HepG2 (cell line): ENCODE measurements around the gene CCDC97. TPM values are rescaled to one million over a fixed set of nuclear protein-coding genes. Genes with fewer than 3 reads are reported as not detected.

Experiments used
- ATAC-seq: fragments of 200-7000 bp; cut with Tn5 transposase; 3 replicates; pipeline ENCODE4 v1.9.1; 2020; ENCODE audit warnings: mild to moderate bottlenecking, moderate library complexity
- BruUV-seq: library from RNA; stranded (reverse); fragments of 400-500 nt; replicated peaks from 2 replicates; lab custom pipeline; 2021; lab: Mats Ljungman, UMichigan
- CTCF ChIA-PET: fragments of 300-600 bp; formaldehyde crosslinking; extraction: SDS; loops from one replicate; lab custom pipeline; 2021; ENCODE audit warnings: low total read pairs, inconsistent platforms, low intra/inter-chr PET ratio; lab: Yijun Ruan, JAX
- POLR2A ChIA-PET: fragments of 350-600 bp; sonication (Branson Sonifier 250); formaldehyde crosslinking; loops from one replicate; lab custom pipeline; 2020; ENCODE audit warnings: antibody characterized with exemption, inconsistent platforms; lab: Yijun Ruan, JAX
- DNase-seq: peaks from one replicate; pipeline ENCODE4 v3.0.0-alpha.2; 2015; ENCODE audit warnings: low spot score
- FAIRE-seq: peaks from 3 replicates; lab custom pipeline; 2011; peaks lifted over from hg19 to GRCh38; lab: Jason Lieb, UNC
- H2AFZ ChIP-seq: one replicate; pipeline ENCODE4 v1.6.1; 2011; ENCODE audit warnings: low read length, inconsistent platforms
- H3K27ac ChIP-seq: fragments of 300-600 bp; 3 replicates; pipeline ENCODE4 v1.8.0; 2011; ENCODE audit warnings: mixed run types, mild to moderate bottlenecking, mixed read lengths, low read length, inconsistent platforms; ENCODE audit not compliant: insufficient read depth; ENCODE audit errors: extremely low read length
- H3K27me3 ChIP-seq, 2 experiments: fragments of 200-600 bp in 1 of 2; 2 replicates in 1 of 2; 3 replicates in 1 of 2; pipeline versions ENCODE4 v1.6.0 to v1.8.0; 2011; ENCODE audit warnings: low read length in 2 of 2, mild to moderate bottlenecking in 2 of 2, moderate library complexity in 2 of 2, inconsistent platforms in 1 of 2; ENCODE audit not compliant: insufficient read depth in 2 of 2, control insufficient read depth in 1 of 2
- H3K36me3 ChIP-seq, 2 experiments: fragments of 200-600 bp in 1 of 2; replicated peaks in 1 of 2; 2 replicates in 1 of 2; 3 replicates in 1 of 2; pipeline versions ENCODE4 v1.5.1 to v1.8.0; 2011; ENCODE audit warnings: low read length in 2 of 2, inconsistent platforms in 1 of 2; ENCODE audit not compliant: insufficient read depth in 2 of 2, control insufficient read depth in 1 of 2
- H3K4me1 ChIP-seq: 2 replicates; pipeline ENCODE4 v1.5.1; 2012; ENCODE audit warnings: low read length, inconsistent platforms; ENCODE audit not compliant: insufficient read depth
- H3K4me2 ChIP-seq: 2 replicates; pipeline ENCODE4 v1.6.0; 2011; ENCODE audit warnings: low read depth, low read length, inconsistent platforms
- H3K4me3 ChIP-seq, 3 experiments: fragments of 200-600 bp in 1 of 3; sonication (generic), shearing (Covaris generic) in 1 of 3; replicated peaks in 1 of 3; 2 replicates each; pipeline ENCODE4 v1.5.1; 2011 to 2016; ENCODE audit warnings: low read length in 3 of 3, inconsistent platforms in 2 of 3, low read depth in 2 of 3, mild to moderate bottlenecking in 2 of 3, control low read depth in 1 of 3, mixed read lengths in 1 of 3; ENCODE audit not compliant: insufficient read depth in 1 of 3
- H3K79me2 ChIP-seq: one replicate; pipeline ENCODE4 v1.6.1; 2011; ENCODE audit warnings: low read length, inconsistent platforms; ENCODE audit not compliant: insufficient read depth
- H3K9ac ChIP-seq: 2 replicates; pipeline ENCODE4 v1.6.0; 2011; ENCODE audit warnings: mild to moderate bottlenecking, low read depth, low read length, inconsistent platforms; ENCODE audit not compliant: insufficient read depth
- H3K9me3 ChIP-seq: 2 replicates; pipeline ENCODE4 v1.5.1; 2012; ENCODE audit warnings: mild to moderate bottlenecking, low read length
- H4K20me1 ChIP-seq: 2 replicates; pipeline ENCODE4 v1.6.0; 2011; ENCODE audit warnings: inconsistent platforms, mild to moderate bottlenecking, low read length, moderate library complexity; ENCODE audit not compliant: insufficient read depth
- ADNP ChIP-seq: sonication (generic); formaldehyde crosslinking; IDR thresholded peaks from 2 replicates; pipeline ENCODE4 v1.4.0; 2020; ENCODE audit warnings: missing genetic modification reagents
- ATAD3A ChIP-seq: sonication (generic); formaldehyde crosslinking; IDR thresholded peaks from 2 replicates; pipeline ENCODE4 v1.4.0; 2020; ENCODE audit warnings: missing genetic modification reagents
- PCBP1 ChIP-seq: fragments of 200-400 bp; formaldehyde crosslinking; IDR thresholded peaks from 2 replicates; pipeline ENCODE4 v1.6.1; 2017; ENCODE audit warnings: mild to moderate bottlenecking, low read depth, low read length, borderline replicate concordance
- PCBP2 ChIP-seq: fragments of 200-400 bp; formaldehyde crosslinking; optimal IDR thresholded peaks from 2 replicates; pipeline ENCODE3; 2018; ENCODE audit warnings: low read length, low read depth; ENCODE audit not compliant: poor library complexity, severe bottlenecking
- SALL1 ChIP-seq: sonication (generic); formaldehyde crosslinking; IDR thresholded peaks from 2 replicates; pipeline ENCODE4 v1.8.0; 2022; ENCODE audit warnings: mild to moderate bottlenecking, missing genetic modification reagents
- TEAD3 ChIP-seq: optimal IDR thresholded peaks from 2 replicates; pipeline ENCODE3; 2016; ENCODE audit warnings: borderline replicate concordance
- TFAP4 ChIP-seq: sonication (generic); IDR thresholded peaks from 2 replicates; pipeline ENCODE4 v1.6.1; 2016; ENCODE audit warnings: low read depth, borderline replicate concordance
- ZBTB21 ChIP-seq: sonication (generic); formaldehyde crosslinking; IDR thresholded peaks from 2 replicates; pipeline ENCODE4 v1.4.0; 2020; ENCODE audit warnings: missing genetic modification reagents
- ZBTB3 ChIP-seq: sonication (generic); formaldehyde crosslinking; IDR thresholded peaks from 2 replicates; pipeline ENCODE4 v1.4.0; 2020; ENCODE audit warnings: low read depth, mild to moderate bottlenecking, moderate library complexity, missing genetic modification reagents, borderline replicate concordance
- ZFP91 ChIP-seq: sonication (generic); formaldehyde crosslinking; IDR thresholded peaks from 2 replicates; pipeline ENCODE4 v1.9.0; 2022; ENCODE audit warnings: missing genetic modification reagents, mild to moderate bottlenecking, borderline replicate concordance
- ZNF230 ChIP-seq: sonication (generic); formaldehyde crosslinking; IDR thresholded peaks from 2 replicates; pipeline ENCODE4 v1.4.0; 2020; ENCODE audit warnings: mild to moderate bottlenecking, missing genetic modification reagents
- ZNF317 ChIP-seq: sonication (generic); formaldehyde crosslinking; IDR thresholded peaks from 2 replicates; pipeline ENCODE4 v1.5.0; 2020; ENCODE audit warnings: mild to moderate bottlenecking, missing genetic modification reagents
- ZNF674 ChIP-seq: sonication (generic); formaldehyde crosslinking; IDR thresholded peaks from 2 replicates; pipeline ENCODE4 v1.5.0; 2020; ENCODE audit warnings: low read depth, mild to moderate bottlenecking, missing genetic modification reagents
- ZNF777 ChIP-seq: sonication (generic); formaldehyde crosslinking; IDR thresholded peaks from 2 replicates; pipeline ENCODE4 v1.4.0; 2020; ENCODE audit warnings: missing genetic modification reagents
- ZNF781 ChIP-seq: sonication (generic); formaldehyde crosslinking; IDR thresholded peaks from 2 replicates; pipeline ENCODE4 v1.5.1; 2020; ENCODE audit warnings: borderline replicate concordance, mild to moderate bottlenecking, missing genetic modification reagents; ENCODE audit errors: not compliant biosample characterization
- WGBS: methylation state at CpG from one replicate; pipeline ENCODE4 v1.1.6; 2017; ENCODE audit warnings: low lambda C conversion rate; 5-methylcytosine and 5-hydroxymethylcytosine counted together
- in situ Hi-C: cut with HindIII; loops from 2 replicates; pipeline ENCODE4 v1.10.0; 2017; ENCODE audit warnings: low pct_unique_long_range_greater_than_20kb; ENCODE audit not compliant: extremely low pct_ligation_motif_present
- intact Hi-C: fragments of 100-400 bp; cut with micrococcal nuclease; formaldehyde crosslinking; loops from one replicate; pipeline ENCODE4 v1.10.0; 2022; ENCODE audit not compliant: unreplicated experiment
- polyA plus RNA-seq, 8 experiments: library from polyadenylated mRNA; depleted of rRNA in 3 of 8; stranded (reverse) in 7 of 8; unstranded in 1 of 8; fragments of >200 nt; fragmentation: Illumina TruSeq in 4 of 8; extraction: Trizol in 4 of 8; gene quantifications; 2 replicates each; pipeline versions ENCODE4 v1.2.1 to v1.2.3, GENCODE V29; 2011 to 2016; ENCODE audit warnings: low read depth in 4 of 8, missing spikeins in 1 of 8, mixed read lengths in 1 of 8; ENCODE audit not compliant: insufficient read depth in 1 of 8
- total RNA-seq, 5 experiments: library from RNA; depleted of rRNA; stranded (reverse); fragments of >200 nt; fragmentation: Illumina TruSeq; extraction: Trizol; gene quantifications; 2 replicates each; pipeline ENCODE4 v1.2.3, GENCODE V29; 2016; ENCODE audit warnings: low read depth in 1 of 5
- TF ChIP-seq, protein P1 (sequence below): sonication (generic); formaldehyde crosslinking; IDR thresholded peaks from 2 replicates; pipeline ENCODE4 v1.4.0; 2020; ENCODE audit warnings: missing genetic modification reagents, borderline replicate concordance
- TF ChIP-seq, protein P2 (sequence below): IDR thresholded peaks from 2 replicates; pipeline ENCODE4 v1.6.1; 2016

CCDC97 gene
- total and polyA plus RNA-seq, 2 of the 13 experiments (the other 11 are each of a cell fraction or from before 2014, with no cell fraction given) = 6.2 to 7.3 TPM

DNA sequence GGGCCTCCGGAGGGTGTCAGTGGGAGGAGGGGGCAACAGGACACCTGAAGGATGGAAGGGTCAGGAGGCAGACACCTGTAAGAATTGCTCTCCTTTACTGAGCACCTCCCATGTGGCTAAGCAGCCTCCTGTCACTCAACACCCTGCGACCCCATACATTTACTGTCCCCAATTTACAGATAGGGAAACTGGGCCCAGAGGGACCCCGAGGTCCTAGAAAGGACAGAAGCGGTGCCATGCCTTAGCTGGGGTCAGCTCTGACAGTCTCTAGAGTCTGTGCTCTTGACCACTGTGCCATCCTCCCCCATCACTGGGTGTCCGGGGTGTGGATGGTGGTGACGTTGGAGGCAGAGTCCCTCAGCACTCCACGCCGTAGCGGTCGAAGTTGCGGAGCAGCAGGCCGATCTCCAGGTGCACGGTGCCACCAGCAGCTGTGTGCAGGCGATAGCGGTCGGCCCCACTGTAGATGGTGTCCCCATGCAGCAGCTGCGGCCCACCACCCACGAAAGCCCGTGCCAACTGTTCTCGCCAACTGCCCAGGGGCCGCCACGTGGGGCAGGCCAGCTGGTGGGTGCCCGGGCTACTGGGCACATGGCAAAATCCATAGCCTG lies 44.5 kb downstream of the CCDC97 start:
- ATAC-seq (no peak), FAIRE-seq (no peak), DNase-seq (no peak)
- no peak overlapping the region for H2AFZ ChIP-seq
- no peaks in the 10 kb centered on the region; a peak in 2 of 5 replicates for H3K27me3 ChIP-seq
- peaks cover 27% of the 10 kb centered on the region for H3K4me1 ChIP-seq
- H3K4me2 ChIP-seq = peak overlapping the region; percentile 77
- no peak overlapping the region for H3K27ac ChIP-seq
- peak overlapping the region; percentile 66 for H3K9ac ChIP-seq
- CTCF ChIA-PET = interaction anchor here (2.3 kb wide), 1 partner anchor 33 kb away, joined by 12 read pairs; no protein-coding TSS in a partner anchor
- H3K4me3 ChIP-seq = peak overlapping the region; percentile 27 to 95 (median 95); a peak in 5 of 6 replicates
- in situ Hi-C loops = loop anchor here (5.0 kb wide), 1 partner anchor 42 kb away; the partner anchor contains the start of gene CCDC97
- H3K9me3 ChIP-seq = no peaks in the 10 kb centered on the region
- TSS peak; percentile 38 for BruUV-seq
- no peaks in the 10 kb centered on the region for H3K36me3 ChIP-seq
- intact Hi-C loops = no loop called here
- peaks cover 29% of the 10 kb centered on the region for H3K79me2 ChIP-seq
- 95% methylated on average over 14 of the region's 23 CpGs for WGBS
- H4K20me1 ChIP-seq = peaks cover 12% of the 10 kb centered on the region; the same call in 1 of the 2 replicates
- POLR2A ChIA-PET = interaction anchor here (2.3 to 2.4 kb wide), 2 partner anchors 9 to 32 kb away, joined by 7 to 13 read pairs; partner anchors contain the start of gene B9D2
- no peak for TF ChIP-seq ZNF781 (CRISPR knock-in tag)
- TF ChIP-seq ZBTB3 (CRISPR knock-in tag) = no peak
- no peak for TF ChIP-seq PCBP1
- TF ChIP-seq, protein P1, sequence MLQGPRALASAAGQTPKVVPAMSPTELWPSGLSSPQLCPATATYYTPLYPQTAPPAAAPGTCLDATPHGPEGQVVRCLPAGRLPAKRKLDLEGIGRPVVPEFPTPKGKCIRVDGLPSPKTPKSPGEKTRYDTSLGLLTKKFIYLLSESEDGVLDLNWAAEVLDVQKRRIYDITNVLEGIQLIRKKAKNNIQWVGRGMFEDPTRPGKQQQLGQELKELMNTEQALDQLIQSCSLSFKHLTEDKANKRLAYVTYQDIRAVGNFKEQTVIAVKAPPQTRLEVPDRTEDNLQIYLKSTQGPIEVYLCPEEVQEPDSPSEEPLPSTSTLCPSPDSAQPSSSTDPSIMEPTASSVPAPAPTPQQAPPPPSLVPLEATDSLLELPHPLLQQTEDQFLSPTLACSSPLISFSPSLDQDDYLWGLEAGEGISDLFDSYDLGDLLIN = no peak
- no peak for TF ChIP-seq TFAP4
- no peak for TF ChIP-seq ADNP
- peak; percentile 7 for TF ChIP-seq TEAD3
- no peak for TF ChIP-seq ZBTB21 (CRISPR knock-in tag)
- TF ChIP-seq ZNF674 (CRISPR knock-in tag) = no peak
- TF ChIP-seq SALL1 (CRISPR knock-in tag) = no peak
- no peak for TF ChIP-seq ZNF777 (CRISPR knock-in tag)
- no peak for TF ChIP-seq ZNF230 (CRISPR knock-in tag)
- TF ChIP-seq, protein P2, sequence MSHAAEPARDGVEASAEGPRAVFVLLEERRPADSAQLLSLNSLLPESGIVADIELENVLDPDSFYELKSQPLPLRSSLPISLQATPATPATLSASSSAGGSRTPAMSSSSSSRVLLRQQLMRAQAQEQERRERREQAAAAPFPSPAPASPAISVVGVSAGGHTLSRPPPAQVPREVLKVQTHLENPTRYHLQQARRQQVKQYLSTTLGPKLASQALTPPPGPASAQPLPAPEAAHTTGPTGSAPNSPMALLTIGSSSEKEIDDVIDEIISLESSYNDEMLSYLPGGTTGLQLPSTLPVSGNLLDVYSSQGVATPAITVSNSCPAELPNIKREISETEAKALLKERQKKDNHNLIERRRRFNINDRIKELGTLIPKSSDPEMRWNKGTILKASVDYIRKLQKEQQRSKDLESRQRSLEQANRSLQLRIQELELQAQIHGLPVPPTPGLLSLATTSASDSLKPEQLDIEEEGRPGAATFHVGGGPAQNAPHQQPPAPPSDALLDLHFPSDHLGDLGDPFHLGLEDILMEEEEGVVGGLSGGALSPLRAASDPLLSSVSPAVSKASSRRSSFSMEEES (CRISPR knock-in tag) = 0 out of 2 replicates have a peak, but pooled peaks have one; percentile 10
- TF ChIP-seq ZNF317 = no peak
- no peak for TF ChIP-seq ATAD3A
- TF ChIP-seq ZFP91 = no peak
- no peak for TF ChIP-seq PCBP2
